Astrocyte of the spinal cord (primary cell): Measurements from ENCODE around the gene MAP6D1.
"Not testable (repeated sequence)": the region's sequence is repeated elsewhere in the genome, so short reads cannot be mapped to it uniquely, and the experiment has no call there.

ENCODE experiments used
- DNase-seq: peaks from one replicate; pipeline ENCODE4 v3.0.0; 2011; ENCODE audit warnings: low read depth, low spot score
- H3K4me3 ChIP-seq: 2 replicates; pipeline ENCODE4 v1.5.1; 2011; ENCODE audit warnings: low read depth, mild to moderate bottlenecking, low read length, moderate library complexity
- CTCF ChIP-seq: IDR thresholded peaks from 2 replicates; pipeline ENCODE4 v1.5.1; 2012; ENCODE audit warnings: low read depth, mild to moderate bottlenecking, low read length, inconsistent platforms
- in situ Hi-C: cut with HindIII; loops from 2 replicates; pipeline ENCODE4 v1.10.0; 2017; ENCODE audit warnings: low sequenced_read_pairs

MAP6D1 gene

GRCh38 chr3:183781246-183781645 is 44.1 kb downstream of the MAP6D1 start:
- no peak for TF ChIP-seq CTCF
- in situ Hi-C loops, result no loop called here
- no peak overlapping the region for H3K4me3 ChIP-seq
- DNase-seq, result no peak

GRCh38 chr3:183779896-183780465 is 45.4 kb downstream of the MAP6D1 start:
- in situ Hi-C loops, result no loop called here
- H3K4me3 ChIP-seq, result no peak overlapping the region
- DNase-seq, result no peak

GRCh38 chr3:183777016-183777618 is 48.3 kb downstream of the MAP6D1 start:
- in situ Hi-C loops, result no loop called here
- no peak for DNase-seq
- TF ChIP-seq CTCF, result no peak
- H3K4me3 ChIP-seq, result no peak overlapping the region

More at GRCh38 chr3:183779896-183780465, 45.4 kb downstream of the MAP6D1 start:
- TF ChIP-seq CTCF, result no peak

- H3K4me3 ChIP-seq, in situ Hi-C loops, DNase-seq: not testable (repeated sequence)
Observed at GRCh38 chr3:183776451-183776850, 48.9 kb downstream of the MAP6D1 start.

- DNase-seq, result no peak
- in situ Hi-C loops, result no loop called here
- no peak overlapping the region for H3K4me3 ChIP-seq
- TF ChIP-seq CTCF, result no peak
Observed at GRCh38 chr3:183775781-183776180, 49.6 kb downstream of the MAP6D1 start.

- no peak for TF ChIP-seq CTCF
- in situ Hi-C loops, result no loop called here
- H3K4me3 ChIP-seq, result no peak overlapping the region
- no peak for DNase-seq
Observed at GRCh38 chr3:183774631-183775030, 50.7 kb downstream of the MAP6D1 start.

GRCh38 chr3:183769453-183769852 is 55.9 kb downstream of the MAP6D1 start:
- in situ Hi-C loops, result no loop called here
- no peak for TF ChIP-seq CTCF
- no peak overlapping the region for H3K4me3 ChIP-seq
- no peak for DNase-seq
